ENCODE measurements around the gene P3H2. TPM values are rescaled to one million over a fixed set of nuclear protein-coding genes. Genes with fewer than 3 reads are reported as not detected.
A peak's percentile ranks its signal among the peaks of the same experiment; 100 is the strongest.

Gene P3H2
- total RNA-seq, 2 donors from 2014 or later: 285 to 322 TPM

- no peak for TF ChIP-seq CTCF (conservative IDR thresholded peaks at IDR 0.05)
- peaks cover 3% of the 10 kb centered on the region for H3K4me1 ChIP-seq (ENCODE audit: control insufficient read depth, insufficient read depth, low read length)
- H3K4me1 Mint-ChIP-seq: peaks cover 40% of the 10 kb centered on the region
- no peaks in the 10 kb centered on the region for H3K27me3 Mint-ChIP-seq (ENCODE audit: insufficient read depth)
- H3K27me3 ChIP-seq (ENCODE audit: control insufficient read depth, insufficient read depth, low read length, poor library complexity, severe bottlenecking): no peaks in the 10 kb centered on the region
- no peak overlapping the region for H3K27ac Mint-ChIP-seq
- no peaks in the 10 kb centered on the region for H3K9me3 ChIP-seq (ENCODE audit: control insufficient read depth, low read length)
- H3K36me3 ChIP-seq (ENCODE audit: control insufficient read depth, insufficient read depth, low read length): peaks cover 57% of the 10 kb centered on the region
- H3K36me3 Mint-ChIP-seq (ENCODE audit: low read depth): peaks cover 20% of the 10 kb centered on the region
- no peak for DNase-seq
- H3K9me3 Mint-ChIP-seq: no peaks in the 10 kb centered on the region
- no peak overlapping the region for H3K9ac ChIP-seq (ENCODE audit: extremely low read depth, low read length, poor library complexity, severe bottlenecking)
- no peak overlapping the region for H3K4me3 Mint-ChIP-seq
- H3K4me3 ChIP-seq (ENCODE audit: low read length): no peak overlapping the region
- H3K27ac ChIP-seq (ENCODE audit: low read depth, low read length): no peak overlapping the region
Measured at GRCh38 chr3:190043741-190044140, 77.0 kb downstream of the P3H2 start.

- H3K4me1 ChIP-seq (ENCODE audit: control insufficient read depth, insufficient read depth, low read length): peaks cover 9% of the 10 kb centered on the region
- no peaks in the 10 kb centered on the region for H3K9me3 Mint-ChIP-seq
- no peaks in the 10 kb centered on the region for H3K27me3 ChIP-seq (ENCODE audit: control insufficient read depth, insufficient read depth, low read length, poor library complexity, severe bottlenecking)
- no peak overlapping the region for H3K9ac ChIP-seq (ENCODE audit: extremely low read depth, low read length, poor library complexity, severe bottlenecking)
- no peak for DNase-seq
- no peak overlapping the region for H3K27ac ChIP-seq (ENCODE audit: low read depth, low read length)
- H3K27ac Mint-ChIP-seq: no peak overlapping the region
- H3K36me3 Mint-ChIP-seq (ENCODE audit: low read depth): peaks cover 13% of the 10 kb centered on the region
- H3K27me3 Mint-ChIP-seq (ENCODE audit: insufficient read depth): no peaks in the 10 kb centered on the region
- H3K4me3 ChIP-seq (ENCODE audit: low read length): no peak overlapping the region
- TF ChIP-seq CTCF (conservative IDR thresholded peaks at IDR 0.05): no peak
- WGBS, 2 experiments (ENCODE audit: insufficient coverage in 1 of 2, insufficient read length in 1 of 2): 73% methylated on average over 2 of the region's 2 CpGs; no CpG with 5 or more reads in 1 of the 2 experiments
- H3K4me1 Mint-ChIP-seq: peaks cover 50% of the 10 kb centered on the region
- H3K9me3 ChIP-seq (ENCODE audit: control insufficient read depth, low read length): no peaks in the 10 kb centered on the region
- H3K36me3 ChIP-seq (ENCODE audit: control insufficient read depth, insufficient read depth, low read length): peaks cover 45% of the 10 kb centered on the region
- no peak overlapping the region for H3K4me3 Mint-ChIP-seq
Measured at GRCh38 chr3:190042558-190042957, 78.1 kb downstream of the P3H2 start.

- Mint-ChIP-seq H3K27ac (peak overlapping the region; percentile 12), H3K9me3 (no peaks in the 10 kb centered on the region), H3K36me3 (ENCODE audit: low read depth) (peaks cover 5% of the 10 kb centered on the region), H3K27me3 (ENCODE audit: insufficient read depth) (no peaks in the 10 kb centered on the region), H3K4me3 (no peak overlapping the region), H3K4me1 (peaks cover 55% of the 10 kb centered on the region)
- DNase-seq: no peak
- Histone ChIP-seq H3K9me3 (ENCODE audit: control insufficient read depth, low read length) (no peaks in the 10 kb centered on the region), H3K9ac (ENCODE audit: extremely low read depth, low read length, poor library complexity, severe bottlenecking) (no peak overlapping the region), H3K27me3 (ENCODE audit: control insufficient read depth, insufficient read depth, low read length, poor library complexity, severe bottlenecking) (no peaks in the 10 kb centered on the region), H3K27ac (ENCODE audit: low read depth, low read length) (no peak overlapping the region), H3K4me1 (ENCODE audit: control insufficient read depth, insufficient read depth, low read length) (peaks cover 9% of the 10 kb centered on the region), H3K4me3 (ENCODE audit: low read length) (no peak overlapping the region), H3K36me3 (ENCODE audit: control insufficient read depth, insufficient read depth, low read length) (peaks cover 41% of the 10 kb centered on the region)
- no peak for TF ChIP-seq CTCF (conservative IDR thresholded peaks at IDR 0.05)
- 38 to 40% methylated on average over 2 to 3 of the region's 3 CpGs for WGBS, 2 experiments (ENCODE audit: insufficient coverage in 1 of 2, insufficient read length in 1 of 2)
Measured at GRCh38 chr3:190041333-190042041, 79.2 kb downstream of the P3H2 start.

All from endodermal cell (in vitro differentiated cells).